KBM-7 (cell line): Measurements from ENCODE around the gene ZSWIM1.

Experiments
- DNase-seq: peaks from one replicate; pipeline ENCODE4 v3.0.0-alpha.2; 2015
- in situ Hi-C: fragments of 300-500 bp; cut with MboI; formaldehyde crosslinking; loops from 2 replicates; pipeline ENCODE4 v1.14.3; 2020; ENCODE audit warnings: low sequenced_read_pairs, low pct_unique_long_range_greater_than_20kb, mixed read lengths

The ZSWIM1 gene

DNA sequence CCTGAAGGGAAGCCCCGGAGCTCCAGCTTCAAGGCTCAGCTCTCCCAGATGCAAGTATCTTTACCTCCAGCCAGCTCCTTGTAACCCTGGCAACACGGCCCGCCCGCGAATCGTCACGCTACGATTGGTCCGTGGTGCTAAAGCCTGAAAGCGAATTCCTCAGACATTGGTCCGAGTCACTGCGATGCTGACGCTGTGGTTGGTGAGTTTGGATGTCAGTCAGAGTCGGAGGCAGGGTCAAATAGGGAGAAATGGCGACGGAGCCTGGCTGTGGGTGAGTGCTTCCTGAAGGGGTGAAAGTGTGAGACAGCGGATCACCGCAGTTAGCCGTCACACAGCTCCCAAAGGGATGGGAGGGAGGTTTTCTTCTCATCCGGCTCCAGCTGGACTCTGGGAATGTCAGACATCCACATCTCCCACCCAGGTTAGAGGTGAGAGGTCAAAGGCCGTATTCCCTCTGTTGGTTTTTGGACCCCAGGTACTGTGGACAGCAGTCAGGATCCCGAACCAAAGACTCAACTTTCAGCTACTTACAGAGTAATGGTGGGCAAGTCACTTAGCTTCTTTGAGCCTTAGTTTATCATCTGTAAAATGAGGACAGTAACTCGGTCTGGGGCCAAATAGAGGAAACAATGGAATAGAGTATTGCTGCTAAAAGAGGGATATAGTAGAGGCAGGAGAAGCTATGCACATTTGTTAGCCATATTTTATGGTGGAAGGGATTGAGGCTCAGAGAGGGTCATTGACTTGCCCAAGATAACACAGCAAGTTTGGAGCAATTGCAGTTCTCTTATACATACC is at the start of gene ZSWIM1:
Gene ZSWIM1 (plus strand): TSS at position 240 of the 801 bp plus-strand sequence. CDS start 1,366 bp downstream, outside the sequence.
- in situ Hi-C loops, result no loop called here
- DNase-seq, result peak; percentile 99

DNA sequence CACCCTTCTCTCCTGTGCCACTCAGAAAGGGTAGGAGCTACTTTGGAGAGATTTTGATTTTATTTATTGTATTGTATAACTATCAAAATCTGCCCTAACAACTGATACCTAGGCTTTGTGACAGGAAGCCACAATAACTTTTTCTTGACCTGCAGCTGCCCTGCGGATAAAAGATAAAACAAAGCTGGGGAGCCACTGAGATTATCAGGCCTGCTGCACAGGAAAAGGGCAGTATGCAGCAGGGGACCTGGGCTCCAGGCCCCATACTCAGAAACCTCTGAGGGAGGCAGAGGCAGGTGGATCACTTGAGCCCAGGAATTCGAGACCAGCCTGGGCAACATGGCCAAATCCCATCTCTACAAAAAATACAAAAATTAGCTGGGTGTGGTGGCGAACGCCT is 48.4 kb upstream of the ZSWIM1 start:
- in situ Hi-C loops, result no loop called here

DNA sequence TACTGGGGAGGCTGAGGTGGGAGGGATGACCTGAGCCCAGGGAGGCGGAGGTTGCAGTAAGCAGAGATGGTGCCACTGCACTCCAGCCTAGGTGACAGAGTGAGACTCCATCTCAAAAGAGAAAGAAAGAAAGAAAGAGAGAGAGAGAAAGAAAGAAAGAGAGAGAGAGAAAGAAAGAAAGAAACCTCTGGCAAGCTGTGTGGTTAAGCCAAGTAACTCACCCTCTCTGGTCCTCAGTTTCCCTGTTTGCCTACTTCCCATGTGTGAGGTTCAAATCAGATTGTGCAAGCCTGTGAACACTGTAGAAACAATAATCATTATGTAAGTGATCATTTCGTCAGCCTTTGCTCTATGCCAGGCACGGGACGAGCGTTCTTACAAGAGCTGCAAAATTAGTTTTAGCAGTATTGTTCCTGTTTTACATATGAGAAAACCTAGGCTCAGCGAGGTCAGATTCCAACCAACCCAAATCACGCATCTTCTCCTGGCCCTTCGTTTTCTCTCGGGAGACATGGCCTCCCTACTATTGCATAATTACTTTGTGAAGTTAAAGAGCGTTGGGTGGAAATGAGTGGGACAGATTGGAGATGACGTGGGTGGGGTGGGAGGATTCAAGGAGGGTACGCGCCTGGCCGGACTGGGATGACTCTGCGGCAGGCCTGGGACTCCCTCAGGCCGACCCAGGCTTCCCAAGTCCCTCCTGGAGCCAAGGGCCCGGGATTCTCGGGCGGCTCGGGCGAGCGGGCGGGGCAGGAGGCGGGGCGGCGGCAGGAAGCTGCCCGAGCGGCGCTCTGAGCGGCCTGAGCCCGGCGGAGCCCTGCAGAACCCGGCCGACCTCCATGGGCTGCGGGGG is 47.8 kb upstream of the ZSWIM1 start, which contains the start of gene SNX21:
Gene SNX21 (plus strand): TSS at position 770 of the 853 bp plus-strand sequence. CDS start 121 bp downstream, outside the sequence.
- in situ Hi-C loops, result no loop called here
- DNase-seq, result peak; percentile 50

More for the DNA sequence above, 48.4 kb upstream of the ZSWIM1 start:
- no peak for DNase-seq

DNA sequence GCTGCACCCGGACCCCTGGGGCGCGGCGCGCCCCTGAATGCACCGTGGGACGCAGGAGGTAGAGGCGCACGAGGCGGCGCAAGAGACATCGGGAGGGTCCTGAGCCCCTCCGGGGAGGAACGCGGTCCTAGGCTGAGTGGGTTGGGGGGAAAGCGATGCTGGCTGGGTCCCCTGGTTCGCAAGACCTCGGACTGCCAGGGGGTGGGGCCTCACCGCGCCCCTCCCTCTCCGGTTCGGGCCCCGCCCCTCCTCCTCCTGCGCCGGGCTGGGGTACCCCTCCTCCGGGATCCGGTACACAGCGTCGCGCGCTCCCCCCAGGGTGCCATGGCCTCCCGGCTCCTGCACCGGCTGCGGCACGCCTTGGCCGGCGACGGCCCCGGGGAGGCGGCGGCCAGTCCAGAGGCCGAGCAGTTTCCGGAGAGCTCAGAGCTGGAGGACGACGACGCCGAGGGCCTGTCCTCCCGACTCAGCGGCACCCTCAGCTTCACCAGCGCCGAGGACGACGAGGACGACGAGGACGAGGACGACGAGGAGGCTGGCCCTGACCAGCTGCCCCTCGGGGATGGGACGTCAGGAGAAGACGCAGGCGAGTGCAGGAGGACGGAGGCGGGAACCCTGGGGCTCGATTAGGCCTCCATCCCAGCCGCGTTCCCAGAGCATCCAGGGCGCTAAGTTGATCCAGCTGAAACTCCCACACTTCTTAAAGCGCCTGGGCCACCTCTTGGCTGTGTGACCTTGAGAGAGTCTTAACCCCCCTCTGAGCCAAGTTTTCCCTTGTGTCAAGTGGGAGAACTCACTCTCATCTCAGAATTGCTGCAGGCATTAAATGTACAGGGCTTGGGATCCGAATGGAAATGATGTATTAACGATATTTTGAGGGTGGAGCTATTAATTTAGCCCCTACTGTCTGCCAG is 46.9 kb upstream of the ZSWIM1 start:
- DNase-seq, result peak; percentile 40
- in situ Hi-C loops, result no loop called here

DNA sequence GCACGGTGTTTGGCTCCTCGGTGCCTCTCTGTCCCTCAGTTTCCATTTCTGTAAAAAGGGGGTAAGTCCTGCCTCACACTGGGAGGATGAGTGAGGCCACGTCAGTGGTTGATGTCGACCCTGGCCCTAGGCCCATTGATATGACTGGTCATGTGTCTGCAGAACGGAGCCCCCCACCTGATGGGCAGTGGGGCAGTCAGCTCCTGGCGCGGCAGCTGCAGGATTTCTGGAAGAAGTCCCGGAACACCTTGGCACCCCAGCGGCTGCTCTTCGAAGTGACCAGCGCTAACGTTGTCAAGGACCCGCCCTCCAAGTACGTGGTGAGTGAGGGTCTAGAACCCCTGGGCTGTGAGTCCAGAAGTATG is 46.2 kb upstream of the ZSWIM1 start:
- in situ Hi-C loops, result no loop called here

DNA sequence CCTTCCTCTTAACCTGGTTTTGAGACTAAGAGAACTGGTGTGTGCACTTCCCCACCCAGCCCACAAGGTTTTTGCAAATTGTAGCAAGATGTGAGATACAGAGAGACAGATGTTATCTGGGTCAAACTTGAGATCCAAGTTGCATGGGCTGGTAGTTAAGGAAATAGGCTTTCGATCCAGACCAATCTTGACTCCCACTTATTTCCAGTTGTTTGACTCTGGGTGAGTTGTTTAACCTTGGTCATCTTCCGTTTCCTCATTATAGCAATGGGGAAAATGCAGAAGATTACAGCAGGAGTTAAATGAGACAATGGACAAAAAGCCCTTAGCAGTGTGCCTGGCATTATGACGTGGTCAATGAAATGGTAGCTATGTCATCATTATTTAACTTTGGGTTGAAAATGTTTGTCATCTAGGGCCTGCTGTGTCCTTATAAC is 45.7 kb upstream of the ZSWIM1 start:
- in situ Hi-C loops, result no loop called here
- peak; percentile 63 for DNase-seq

More for the DNA sequence above, 46.2 kb upstream of the ZSWIM1 start:
- DNase-seq, result no peak

DNA sequence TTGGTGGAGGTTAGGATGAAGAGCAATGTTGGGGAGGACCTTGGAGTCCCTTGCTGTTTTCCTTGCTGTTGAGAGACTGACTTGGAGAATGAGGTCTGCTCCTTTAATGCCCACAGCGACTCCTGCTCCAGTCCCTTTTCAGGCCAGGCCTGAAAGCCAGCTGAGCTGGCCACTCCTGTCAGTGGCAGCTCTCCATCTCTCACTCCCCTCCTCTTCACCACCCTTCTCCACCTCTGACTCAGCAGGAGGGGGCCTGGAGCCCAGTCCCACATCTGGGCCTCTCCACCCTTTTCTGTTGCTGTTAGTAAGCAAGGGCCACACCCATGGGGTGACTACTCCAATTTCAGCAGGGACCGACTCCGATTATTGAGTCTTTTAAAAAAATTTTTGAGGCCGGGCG is 45.2 kb upstream of the ZSWIM1 start:
- DNase-seq, result no peak
- in situ Hi-C loops, result no loop called here

DNA sequence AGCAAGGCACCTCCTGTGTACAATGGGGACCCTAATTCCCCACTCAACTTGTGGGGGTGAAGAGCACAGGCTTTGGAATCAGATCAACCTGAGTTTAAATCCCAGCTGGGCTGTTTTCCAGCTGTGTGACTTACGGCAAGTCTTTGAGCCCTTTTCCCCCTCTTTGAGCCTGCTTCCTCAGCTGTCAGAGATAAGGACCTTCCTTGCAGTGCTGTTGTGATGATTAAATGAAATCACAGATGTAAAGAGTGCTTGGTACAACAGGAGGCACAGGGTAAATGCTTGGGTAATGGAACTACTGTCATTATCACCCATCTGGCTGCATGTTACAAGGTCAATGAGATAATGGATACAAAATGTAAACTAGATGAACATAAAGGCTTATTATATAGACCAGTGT is 44.2 kb upstream of the ZSWIM1 start:
- no peak for DNase-seq
- in situ Hi-C loops, result no loop called here

DNA sequence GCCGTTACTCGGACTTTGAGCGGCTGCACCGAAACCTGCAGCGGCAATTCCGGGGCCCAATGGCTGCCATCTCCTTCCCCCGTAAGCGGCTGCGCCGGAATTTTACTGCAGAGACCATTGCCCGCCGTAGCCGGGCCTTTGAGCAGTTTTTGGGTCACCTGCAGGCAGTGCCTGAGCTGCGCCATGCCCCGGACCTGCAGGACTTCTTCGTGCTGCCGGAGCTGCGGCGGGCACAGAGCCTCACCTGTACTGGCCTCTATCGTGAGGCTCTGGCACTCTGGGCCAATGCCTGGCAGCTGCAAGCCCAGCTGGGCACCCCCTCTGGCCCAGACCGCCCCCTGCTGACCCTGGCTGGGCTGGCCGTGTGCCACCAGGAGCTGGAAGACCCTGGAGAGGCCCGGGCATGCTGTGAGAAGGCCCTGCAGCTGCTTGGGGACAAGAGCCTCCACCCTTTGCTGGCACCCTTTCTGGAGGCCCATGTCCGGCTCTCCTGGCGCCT is 40.3 kb upstream of the ZSWIM1 start:
- DNase-seq, result no peak
- in situ Hi-C loops, result no loop called here

DNA sequence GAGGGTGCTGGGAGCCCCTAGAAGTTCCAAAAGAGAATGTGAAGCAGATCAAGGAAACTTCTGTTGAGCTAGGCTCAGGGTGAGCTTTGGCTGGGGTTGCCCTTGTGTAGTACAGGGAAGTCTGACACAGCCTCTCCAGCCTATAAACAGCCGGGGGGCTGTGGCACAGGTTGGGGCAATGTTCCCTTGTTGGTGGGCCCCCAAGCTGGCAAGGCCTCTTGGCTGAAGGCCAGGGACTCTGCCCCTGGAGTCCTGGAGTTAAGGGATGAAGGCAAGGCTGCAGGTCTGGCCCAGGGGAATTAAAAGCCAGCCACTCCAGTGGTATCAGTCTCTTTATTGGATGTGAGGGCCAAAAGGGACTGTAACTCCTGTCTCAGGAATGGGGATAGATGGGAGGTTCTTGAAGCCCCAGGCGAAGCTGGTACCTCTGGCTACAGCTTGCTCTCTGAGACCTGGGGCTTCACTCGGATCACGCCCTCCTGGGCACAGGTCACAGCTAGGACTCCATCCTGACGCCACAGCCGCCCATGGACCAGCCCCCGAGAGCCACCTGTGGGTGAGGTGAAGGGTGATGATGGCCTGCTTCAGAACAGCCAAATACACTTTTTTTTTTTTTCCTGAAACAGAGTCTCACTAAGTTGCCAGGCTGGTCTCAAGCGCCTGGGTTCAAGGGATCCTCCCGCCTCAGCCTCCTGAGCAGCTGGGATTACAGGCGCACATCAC is 39.5 kb upstream of the ZSWIM1 start:
- in situ Hi-C loops, result no loop called here
- no peak for DNase-seq

DNA sequence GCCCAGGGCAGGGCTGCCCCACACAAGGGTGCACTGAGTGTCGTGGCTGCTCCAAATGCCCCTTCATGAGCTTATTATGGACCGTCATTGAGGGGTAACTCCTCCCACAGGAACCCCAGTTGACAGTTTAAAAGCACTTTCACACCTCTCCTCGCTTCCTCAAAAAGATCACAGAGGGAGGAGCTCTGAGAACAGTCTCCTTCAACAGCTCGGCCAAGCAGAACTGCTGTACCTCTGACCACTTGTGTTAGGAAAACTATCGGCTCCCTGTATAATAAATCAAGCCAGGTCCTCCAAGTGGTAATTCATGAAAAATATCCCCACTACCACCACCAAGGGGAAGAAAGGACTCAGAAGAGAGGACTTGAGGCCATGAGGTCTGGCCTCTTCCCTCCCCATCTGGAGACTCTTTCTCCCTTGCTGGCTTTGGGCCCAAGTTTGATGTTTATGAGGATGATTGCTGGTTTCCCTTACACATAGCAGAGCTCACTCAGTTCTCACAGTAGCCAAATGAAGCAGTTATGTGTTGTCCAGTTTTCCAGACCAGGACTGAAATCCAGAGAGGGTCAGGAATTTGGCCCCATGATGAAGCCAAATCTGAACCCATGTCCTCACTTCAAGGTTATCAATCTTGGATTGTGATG is 38.7 kb upstream of the ZSWIM1 start:
- in situ Hi-C loops, result no loop called here
- DNase-seq, result peak; percentile 66

DNA sequence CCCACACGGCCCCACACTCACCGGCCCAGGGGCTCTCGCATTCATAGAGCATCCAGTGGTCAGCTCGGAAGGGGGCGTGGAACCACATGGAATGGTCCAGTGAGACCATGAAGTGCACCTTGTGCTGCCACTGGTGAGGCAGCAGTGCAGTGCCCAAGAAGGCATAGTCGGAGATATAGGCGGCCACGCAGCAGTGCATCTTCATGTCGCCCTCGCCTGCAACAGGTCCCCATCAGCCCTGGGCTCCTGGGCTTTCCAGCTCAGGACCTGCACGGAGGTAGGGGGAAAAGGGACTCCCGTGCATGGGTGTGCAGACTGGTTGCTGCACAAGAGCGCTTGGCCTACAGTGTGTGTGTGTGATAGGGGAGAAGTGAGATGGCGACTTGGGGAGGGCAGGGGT is 37.5 kb upstream of the ZSWIM1 start:
- in situ Hi-C loops, result no loop called here
- no peak for DNase-seq

DNA sequence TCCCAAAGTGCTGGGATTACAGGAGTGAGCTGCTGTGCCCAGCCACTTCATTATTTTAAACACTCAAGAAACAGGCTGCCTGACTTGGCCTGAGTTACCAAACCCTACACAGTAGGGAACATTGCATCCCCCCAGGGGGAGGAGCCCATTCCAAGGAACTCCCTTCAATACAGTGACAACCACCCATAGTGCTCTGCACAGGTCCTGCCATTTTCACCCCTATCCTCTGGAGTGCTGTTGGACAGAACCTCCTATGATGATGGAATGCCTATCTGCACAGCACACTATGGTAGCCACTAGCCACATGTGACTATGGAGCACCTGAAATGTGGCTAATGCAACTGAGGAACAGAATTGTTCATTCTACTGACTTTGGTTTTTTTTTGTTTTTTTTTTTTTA is 35.6 kb upstream of the ZSWIM1 start:
- in situ Hi-C loops, result no loop called here
- DNase-seq, result no peak

DNA sequence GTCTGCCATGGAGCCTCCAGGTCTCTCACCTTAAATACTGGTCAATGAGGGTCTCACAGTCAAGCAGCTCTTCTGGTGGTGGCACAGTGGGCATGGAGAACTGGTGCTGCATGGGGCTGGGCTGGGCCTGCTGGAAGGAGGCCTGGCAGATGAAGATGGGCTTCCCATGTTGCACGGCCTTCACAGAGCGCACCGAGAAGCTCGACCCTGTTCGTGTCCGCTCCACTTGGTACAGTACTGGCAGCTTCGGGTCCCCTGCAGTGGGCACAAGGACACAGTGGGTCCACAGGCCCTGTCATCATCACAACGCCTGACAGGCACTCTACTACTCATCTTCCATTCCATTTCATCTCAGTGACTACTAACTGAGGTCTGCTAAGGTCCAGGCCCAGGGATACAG is 32.6 kb upstream of the ZSWIM1 start:
- in situ Hi-C loops, result no loop called here
- DNase-seq, result no peak

DNA sequence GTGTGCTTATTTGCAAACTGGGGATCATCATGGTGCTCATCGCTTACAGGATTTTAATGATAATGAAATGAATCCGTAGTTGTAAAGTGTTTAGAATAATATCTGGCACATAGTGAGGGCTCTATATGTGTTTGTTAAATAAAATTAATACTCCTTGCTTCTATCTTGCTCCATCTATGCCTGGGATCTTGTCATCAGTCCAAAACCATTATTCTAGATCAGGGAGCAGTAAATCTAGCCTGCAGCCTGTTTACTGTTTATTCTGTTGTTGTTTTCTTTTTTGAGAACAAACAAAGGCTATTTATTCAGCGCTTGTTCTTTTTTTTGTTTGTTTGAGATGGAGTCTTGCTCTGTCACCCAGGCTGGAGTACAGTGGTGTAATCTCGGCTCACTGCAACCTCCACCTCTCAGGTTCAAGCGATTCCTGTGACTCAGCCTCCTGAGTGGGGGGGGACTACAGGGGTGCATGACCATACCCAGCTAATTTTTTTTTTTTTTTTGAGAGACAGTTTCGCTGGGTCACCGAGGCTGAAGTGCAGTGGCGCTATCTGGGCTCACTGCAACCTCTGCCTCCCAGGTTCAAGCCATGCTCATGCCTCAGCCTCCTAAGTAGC is 32.0 kb upstream of the ZSWIM1 start:
- in situ Hi-C loops, result no loop called here
- no peak for DNase-seq

DNA sequence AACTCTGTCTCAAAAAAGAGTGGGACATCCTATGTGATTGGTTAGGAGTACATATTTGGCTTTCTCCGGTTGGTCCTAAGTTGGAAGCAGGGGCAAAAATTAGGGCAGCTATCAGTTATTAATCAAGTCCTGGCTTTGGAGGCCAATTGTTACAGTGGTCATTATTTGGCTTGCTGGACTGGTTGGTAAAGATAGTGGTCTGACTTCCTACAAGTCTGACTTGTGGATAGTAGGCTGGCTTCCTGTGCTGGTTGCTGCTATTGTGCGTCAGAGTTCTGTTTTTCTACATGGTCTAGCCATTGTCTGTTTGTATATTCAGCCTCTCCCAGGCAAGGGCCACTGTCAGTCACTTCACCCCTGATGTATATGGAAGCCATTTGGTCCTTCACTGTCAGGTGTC is 30.8 kb upstream of the ZSWIM1 start:
- DNase-seq, result no peak
- in situ Hi-C loops, result no loop called here

DNA sequence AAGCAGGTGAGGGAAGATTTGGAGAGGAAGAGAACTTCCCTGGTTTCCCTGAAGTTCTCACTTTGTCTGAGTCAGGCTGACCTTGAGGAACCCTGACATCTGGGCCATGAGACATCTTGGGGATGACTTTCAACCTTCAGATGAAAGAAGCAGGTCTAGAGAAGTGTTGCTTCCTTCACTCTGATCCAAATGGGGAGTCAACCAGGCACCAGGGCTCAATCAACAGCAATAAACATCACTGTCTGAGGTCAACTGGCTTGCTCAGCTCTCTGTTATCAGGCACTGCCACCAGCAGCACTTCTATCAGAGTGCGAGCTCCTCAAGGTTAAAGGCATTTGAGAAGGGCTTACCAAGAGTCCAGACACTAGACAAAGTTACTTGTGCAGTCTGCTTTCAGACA is 30.1 kb upstream of the ZSWIM1 start:
- in situ Hi-C loops, result no loop called here
- DNase-seq, result no peak

DNA sequence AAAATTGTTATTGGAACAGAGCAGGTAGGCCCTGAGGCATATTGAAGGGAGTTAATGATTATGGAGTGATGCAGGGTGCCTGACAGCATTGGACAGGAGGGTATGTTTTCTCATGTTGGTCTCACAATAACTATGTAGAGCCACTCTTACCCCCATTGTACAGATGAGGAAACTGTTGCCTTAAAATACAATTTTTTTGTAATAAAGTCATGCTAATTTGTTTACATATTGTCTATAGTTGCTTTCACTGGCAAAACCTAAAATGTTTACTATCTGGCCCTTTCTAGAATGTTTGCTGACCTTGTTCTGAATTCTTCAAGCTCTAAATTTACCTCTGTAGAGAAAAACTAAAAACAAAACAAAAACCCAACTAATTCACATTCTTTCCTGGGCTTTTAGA is 29.5 kb upstream of the ZSWIM1 start:
- DNase-seq, result no peak
- in situ Hi-C loops, result no loop called here
